Upper lobe of left lung (tissue), 6 donors: ENCODE data around the gene CNP. TPM values are rescaled to one million over a fixed set of nuclear protein-coding genes. Genes with fewer than 3 reads are reported as not detected.

Experiments
- ATAC-seq, 2 donors: fragments of 200-7000 bp; cut with Tn5 transposase; one replicate each; pipeline ENCODE4 v1.9.1; 2022; ENCODE audit warnings: mild to moderate bottlenecking in 2 of 2, moderate library complexity in 2 of 2; ENCODE audit not compliant: low FRiP score in 2 of 2
- DNase-seq, 2 donors: peaks; one replicate each; pipeline ENCODE4 v3.0.0-alpha.2; 2019 to 2020
- H3K27ac ChIP-seq, 4 donors: fragments of 200-600 bp; sonication (generic); one replicate each; pipeline ENCODE4 v1.5.1; 2016 to 2019
- H3K27me3 ChIP-seq, 4 donors: fragments of 200-600 bp; sonication (generic); one replicate each; pipeline ENCODE4 v1.5.1; 2017 to 2019
- H3K36me3 ChIP-seq, 4 donors: fragments of 200-600 bp; sonication (generic); one replicate each; pipeline ENCODE4 v1.5.1; 2016 to 2019
- H3K4me1 ChIP-seq, 4 donors: fragments of 200-600 bp; sonication (generic); one replicate each; pipeline ENCODE4 v1.5.1; 2018 to 2019
- H3K4me3 ChIP-seq, 4 donors: fragments of 200-600 bp; sonication (generic); one replicate each; pipeline ENCODE4 v1.5.1; 2017 to 2019; ENCODE audit warnings: mild to moderate bottlenecking in 2 of 4, moderate library complexity in 1 of 4
- H3K9me3 ChIP-seq, 4 donors: fragments of 200-600 bp; sonication (generic); one replicate each; pipeline ENCODE4 v1.5.1; 2018 to 2019
- EP300 ChIP-seq, 4 donors: sonication (generic); formaldehyde crosslinking; IDR thresholded peaks; one replicate each; pipeline ENCODE4 v1.5.1; 2017; ENCODE audit warnings: antibody characterized with exemption in 4 of 4, control low read depth in 2 of 4
- POLR2A ChIP-seq, 4 donors: fragments of 450-650 bp; IDR thresholded peaks; one replicate each; pipeline ENCODE4 v1.5.1; 2016 to 2017; ENCODE audit warnings: antibody characterized with exemption in 4 of 4, mild to moderate bottlenecking in 2 of 4
- POLR2AphosphoS5 ChIP-seq, 2 donors: sonication (generic); formaldehyde crosslinking; IDR thresholded peaks; one replicate each; pipeline ENCODE4 v1.5.1; 2017; ENCODE audit warnings: antibody characterized with exemption in 2 of 2
- WGBS, 2 donors: methylation state at CpG; one replicate each; pipeline ENCODE4 v1.1.5; 2017 to 2018; 5-methylcytosine and 5-hydroxymethylcytosine counted together
- total RNA-seq, 6 donors: library from RNA; depleted of rRNA in 4 of 6; stranded (reverse); fragments of >200 nt in 4 of 6; gene quantifications; one replicate each; pipeline versions ENCODE4 v1.1.0 to v1.2.1, GENCODE V29; 2016 to 2021
- TF ChIP-seq, protein P1 (sequence below), 6 experiments: fragments of 450-650 bp in 4 of 6; fragments of 200-600 bp in 2 of 6; sonication (generic) in 2 of 6; IDR thresholded peaks; one replicate each; pipeline ENCODE4 v1.5.1; 2016 to 2019; ENCODE audit warnings: antibody characterized with exemption in 6 of 6
- donor health status: DM: no; HTN: no; CAD: no; lungs with moderate emphysema.
- donor health status: DM: no; HTN: yes; CAD: no; lungs with severe emphysema.

The CNP gene
- total RNA-seq, 6 donors from 2014 or later, result 33.4 to 62.3 (median 45.3) TPM

DNA sequence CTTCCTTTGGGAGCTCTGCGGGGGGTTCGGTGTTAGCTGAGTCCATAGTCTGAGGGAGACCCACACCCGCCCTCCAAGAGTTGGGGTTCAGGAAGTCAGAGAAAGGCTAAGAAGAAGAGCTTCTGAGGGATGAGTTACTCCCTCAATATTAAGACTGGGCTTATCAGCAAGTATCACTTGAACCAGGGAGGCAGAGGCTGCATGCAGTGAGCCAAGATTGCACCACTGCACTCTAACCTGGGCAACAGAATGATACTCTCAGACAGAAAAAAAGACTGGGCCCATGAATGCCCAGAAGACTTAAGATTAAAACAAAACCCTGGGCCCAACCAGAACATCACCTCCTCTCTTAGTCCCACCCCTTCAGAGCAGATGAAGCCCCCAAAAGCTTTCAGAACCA is 59.3 kb downstream of the CNP start:
- H3K27ac ChIP-seq, result no peak overlapping the region
- no peaks in the 10 kb centered on the region for H3K27me3 ChIP-seq
- peaks cover 0 to 27% (median 24%) of the 10 kb centered on the region in 4 donors for H3K36me3 ChIP-seq
- no peak for DNase-seq
- TF ChIP-seq EP300 (IDR thresholded peaks at IDR 0.05), result no peak
- H3K4me1 ChIP-seq, result peaks cover 24 to 34% (median 32%) of the 10 kb centered on the region in 4 donors
- H3K9me3 ChIP-seq, result no peaks in the 10 kb centered on the region
- ATAC-seq, result no peak
- 98 to 100% methylated on average over 3 of the region's 3 CpGs for WGBS, 2 donors
- no peak overlapping the region for H3K4me3 ChIP-seq

DNA sequence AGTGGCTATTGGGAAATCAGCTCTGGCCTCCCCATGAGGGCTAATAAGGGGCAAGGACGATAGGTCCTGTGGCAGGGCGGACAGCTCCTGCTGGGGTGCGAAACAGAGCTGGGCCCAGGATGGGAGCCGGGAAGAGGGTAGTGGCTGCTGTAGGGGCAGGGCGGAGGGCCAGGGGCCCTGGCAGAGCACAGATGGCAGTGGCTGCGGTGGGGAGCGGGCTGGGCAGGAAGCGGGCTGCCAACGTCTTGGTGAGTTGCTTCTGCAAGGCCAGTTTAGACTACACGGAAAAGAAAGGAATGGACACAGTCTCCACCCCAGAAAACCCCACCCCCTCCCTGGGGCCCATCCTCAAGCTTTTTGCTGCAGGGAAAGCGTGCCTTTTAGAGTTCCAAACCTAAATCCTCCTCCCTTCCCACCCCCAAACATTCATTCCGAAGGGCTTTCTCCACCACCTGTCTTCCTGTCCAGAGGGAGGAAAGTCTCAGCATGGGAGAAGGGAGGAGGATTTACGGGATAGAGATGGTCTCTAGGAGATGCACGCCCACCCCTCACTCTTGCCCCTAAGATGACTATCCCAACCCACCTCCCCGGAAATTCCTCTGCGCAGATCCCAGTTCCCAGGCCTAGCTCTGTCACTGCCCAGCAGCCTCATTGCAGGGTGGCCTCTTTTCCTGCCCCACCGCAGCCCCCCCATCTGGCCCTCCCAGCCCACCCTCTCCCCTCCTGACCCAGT is 60.4 kb downstream of the CNP start:
- H3K27ac ChIP-seq, result no peak overlapping the region
- DNase-seq, result peak in 1 of 2 donors; percentile 69
- H3K4me1 ChIP-seq, result peaks cover 18 to 27% (median 25%) of the 10 kb centered on the region in 4 donors
- H3K4me3 ChIP-seq, result no peak overlapping the region
- WGBS, 2 donors, result 50 to 55% methylated on average over 15 to 16 of the region's 17 CpGs
- no peaks in the 10 kb centered on the region for H3K27me3 ChIP-seq
- peaks cover 0 to 24% (median 22%) of the 10 kb centered on the region in 4 donors for H3K36me3 ChIP-seq
- ATAC-seq, result no peak
- TF ChIP-seq EP300 (IDR thresholded peaks at IDR 0.05), result no peak
- TF ChIP-seq, protein P1, sequence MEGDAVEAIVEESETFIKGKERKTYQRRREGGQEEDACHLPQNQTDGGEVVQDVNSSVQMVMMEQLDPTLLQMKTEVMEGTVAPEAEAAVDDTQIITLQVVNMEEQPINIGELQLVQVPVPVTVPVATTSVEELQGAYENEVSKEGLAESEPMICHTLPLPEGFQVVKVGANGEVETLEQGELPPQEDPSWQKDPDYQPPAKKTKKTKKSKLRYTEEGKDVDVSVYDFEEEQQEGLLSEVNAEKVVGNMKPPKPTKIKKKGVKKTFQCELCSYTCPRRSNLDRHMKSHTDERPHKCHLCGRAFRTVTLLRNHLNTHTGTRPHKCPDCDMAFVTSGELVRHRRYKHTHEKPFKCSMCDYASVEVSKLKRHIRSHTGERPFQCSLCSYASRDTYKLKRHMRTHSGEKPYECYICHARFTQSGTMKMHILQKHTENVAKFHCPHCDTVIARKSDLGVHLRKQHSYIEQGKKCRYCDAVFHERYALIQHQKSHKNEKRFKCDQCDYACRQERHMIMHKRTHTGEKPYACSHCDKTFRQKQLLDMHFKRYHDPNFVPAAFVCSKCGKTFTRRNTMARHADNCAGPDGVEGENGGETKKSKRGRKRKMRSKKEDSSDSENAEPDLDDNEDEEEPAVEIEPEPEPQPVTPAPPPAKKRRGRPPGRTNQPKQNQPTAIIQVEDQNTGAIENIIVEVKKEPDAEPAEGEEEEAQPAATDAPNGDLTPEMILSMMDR (IDR thresholded peaks at IDR 0.05), result no peak
- no peak for TF ChIP-seq POLR2A (IDR thresholded peaks at IDR 0.05)
- TF ChIP-seq POLR2AphosphoS5 (IDR thresholded peaks at IDR 0.05), result no peak
- no peaks in the 10 kb centered on the region for H3K9me3 ChIP-seq

Other genes with a start within 250 kb of the CNP start
- 1 to 10 TPM in 1 of 6 donors, under 1 TPM in 3, not detected in 2; 0.14 to 1.0 (median 0.59) TPM for gene HAP1, start 232.2 kb upstream of the CNP start, total RNA-seq
- gene JUP, start 180.1 kb upstream of the CNP start, total RNA-seq, result 100 to 1,000 TPM; 120 to 241 (median 143) TPM
- 10 to 100 TPM in 2 of 6 donors, 1 to 10 TPM in 4; 5.8 to 26.2 (median 8.9) TPM for gene P3H4, start 154.8 kb upstream of the CNP start, total RNA-seq
- 10 to 100 TPM in 5 of 6 donors, 1 to 10 TPM in 1; 8.9 to 59.7 (median 29.3) TPM for gene FKBP10, start 153.8 kb upstream of the CNP start, total RNA-seq
- 10 to 100 TPM; 35.1 to 61.8 (median 37.5) TPM for gene NT5C3B, start 130.6 kb upstream of the CNP start, total RNA-seq
- 1 to 10 TPM in 1 of 6 donors, under 1 TPM in 2, not detected in 3; 0.17 to 1.1 (median 0.37) TPM for gene KLHL10, start 129.0 kb upstream of the CNP start, total RNA-seq
- gene KLHL11, start 101.4 kb upstream of the CNP start, total RNA-seq, result 10 to 100 TPM; 13.3 to 25.2 (median 15.5) TPM
- 100 to 1,000 TPM in 2 of 6 donors, 10 to 100 TPM in 4; 41.9 to 132 (median 84.6) TPM for gene ACLY, start 47.8 kb upstream of the CNP start, total RNA-seq
- gene ODAD4, start 36.2 kb upstream of the CNP start, total RNA-seq, result 10 to 100 TPM in 2 of 6 donors, 1 to 10 TPM in 4; 1.2 to 16.9 (median 4.8) TPM
- 100 to 1,000 TPM in 1 of 6 donors, 10 to 100 TPM in 5; 53.2 to 109 (median 73.5) TPM for gene DNAJC7, start 50.6 kb downstream of the CNP start, total RNA-seq
- gene NKIRAS2, start 53.3 kb downstream of the CNP start, total RNA-seq, result 10 to 100 TPM; 27.2 to 36.6 (median 31.0) TPM
- 1 to 10 TPM; 1.1 to 5.2 (median 2.3) TPM for gene C17orf113, start 83.8 kb downstream of the CNP start, total RNA-seq
- gene ZNF385C, start 131.7 kb downstream of the CNP start, total RNA-seq, result 1 to 10 TPM in 2 of 6 donors, under 1 TPM in 4; 0.30 to 2.1 (median 0.44) TPM
- 10 to 100 TPM; 15.8 to 56.6 (median 32.6) TPM for gene DHX58, start 145.9 kb downstream of the CNP start, total RNA-seq
- 100 to 1,000 TPM in 1 of 6 donors, 10 to 100 TPM in 5; 17.0 to 116 (median 32.5) TPM for gene KAT2A, start 154.6 kb downstream of the CNP start, total RNA-seq
- 1 to 10 TPM in 1 of 6 donors, under 1 TPM in 1, not detected in 4; 0.15 to 1.0 TPM for gene HSPB9, start 156.0 kb downstream of the CNP start, total RNA-seq
- gene RAB5C, start 188.2 kb downstream of the CNP start, total RNA-seq, result 100 to 1,000 TPM in 3 of 6 donors, 10 to 100 TPM in 3; 57.6 to 183 (median 133) TPM
- gene KCNH4, start 214.3 kb downstream of the CNP start, total RNA-seq, result under 1 TPM in 2 of 6 donors, not detected in 4; under 0.01 to 0.27 TPM
- gene HCRT, start 218.7 kb downstream of the CNP start, total RNA-seq, result not detected
- gene GHDC, start 227.7 kb downstream of the CNP start, total RNA-seq, result 10 to 100 TPM; 24.3 to 40.9 (median 33.0) TPM